ENCODE results near the gene KLHL36. TPM values are rescaled to one million over a fixed set of nuclear protein-coding genes. Genes with fewer than 3 reads are reported as not detected.

KLHL36 gene
- total and polyA plus RNA-seq, 9 of the 15 experiments (the other 6 are each of a cell fraction or from before 2014, with no cell fraction given): 2.1 to 51.2 (median 18.5) TPM

- TF ChIP-seq PHF8 (IDR thresholded peaks at IDR 0.05; ENCODE audit: borderline replicate concordance, low read length) (peak; percentile 94; the same call in 1 of the 2 replicates), FOXM1 (IDR thresholded peaks at IDR 0.05; ENCODE audit: low read depth) (no peak), FOXM1 (CRISPR knock-in tag; IDR thresholded peaks at IDR 0.05; ENCODE audit: low read depth) (no peak), ZBTB43 (CRISPR knock-in tag; IDR thresholded peaks at IDR 0.05) (0 out of 2 replicates have a peak, but pooled peaks have one; percentile 26), E2F1 (CRISPR knock-in tag; IDR thresholded peaks at IDR 0.05) (no peak), XRCC3 (IDR thresholded peaks at IDR 0.05) (no peak), MTF1 (CRISPR knock-in tag; IDR thresholded peaks at IDR 0.05; ENCODE audit: borderline replicate concordance) (no peak), ZC3H11A (IDR thresholded peaks at IDR 0.05; ENCODE audit: low read depth, low read length) (no peak), ZFP1 (CRISPR knock-in tag; IDR thresholded peaks at IDR 0.05) (no peak), ZKSCAN8 (CRISPR knock-in tag; IDR thresholded peaks at IDR 0.05) (no peak), ZNF431 (CRISPR knock-in tag; IDR thresholded peaks at IDR 0.05) (no peak), ATF4 (CRISPR knock-in tag; IDR thresholded peaks at IDR 0.05) (no peak), CTBP1 (IDR thresholded peaks at IDR 0.05; ENCODE audit: borderline replicate concordance) (peak; percentile 70; the same call in 1 of the 2 replicates), IRF9 (tag; IDR thresholded peaks at IDR 0.05) (no peak), ZNF696 (CRISPR knock-in tag; conservative IDR thresholded peaks at IDR 0.05) (no peak), HES1 (IDR thresholded peaks at IDR 0.05; ENCODE audit: low read depth) (no peak), CBFA2T2 (conservative IDR thresholded peaks at IDR 0.05) (no peak), PRDM10 (IDR thresholded peaks at IDR 0.05; ENCODE audit: partially characterized antibody) (no peak), POLR2A (conservative IDR thresholded peaks at IDR 0.05) (peak; percentile 68)
Measured at GRCh38 chr16:84699712-84700445, 51.6 kb downstream of the KLHL36 start, which contains the start of gene USP10 (continued).
